B cell (primary cell): ENCODE results near the gene LCN9.

Experiments
- EZH2 ChIP-seq: IDR thresholded peaks from 2 replicates; pipeline ENCODE4 v1.6.1; 2012; ENCODE audit warnings: borderline replicate concordance, low read depth, mild to moderate bottlenecking, moderate library complexity, low read length; ENCODE audit not compliant: insufficient read depth, poor library complexity, severe bottlenecking
- TF ChIP-seq, protein P1 (sequence below): fragments of 200-600 bp; IDR thresholded peaks from one replicate; pipeline ENCODE4 v1.8.0; 2022; ENCODE audit warnings: antibody characterized with exemption, mild to moderate bottlenecking

DNA sequence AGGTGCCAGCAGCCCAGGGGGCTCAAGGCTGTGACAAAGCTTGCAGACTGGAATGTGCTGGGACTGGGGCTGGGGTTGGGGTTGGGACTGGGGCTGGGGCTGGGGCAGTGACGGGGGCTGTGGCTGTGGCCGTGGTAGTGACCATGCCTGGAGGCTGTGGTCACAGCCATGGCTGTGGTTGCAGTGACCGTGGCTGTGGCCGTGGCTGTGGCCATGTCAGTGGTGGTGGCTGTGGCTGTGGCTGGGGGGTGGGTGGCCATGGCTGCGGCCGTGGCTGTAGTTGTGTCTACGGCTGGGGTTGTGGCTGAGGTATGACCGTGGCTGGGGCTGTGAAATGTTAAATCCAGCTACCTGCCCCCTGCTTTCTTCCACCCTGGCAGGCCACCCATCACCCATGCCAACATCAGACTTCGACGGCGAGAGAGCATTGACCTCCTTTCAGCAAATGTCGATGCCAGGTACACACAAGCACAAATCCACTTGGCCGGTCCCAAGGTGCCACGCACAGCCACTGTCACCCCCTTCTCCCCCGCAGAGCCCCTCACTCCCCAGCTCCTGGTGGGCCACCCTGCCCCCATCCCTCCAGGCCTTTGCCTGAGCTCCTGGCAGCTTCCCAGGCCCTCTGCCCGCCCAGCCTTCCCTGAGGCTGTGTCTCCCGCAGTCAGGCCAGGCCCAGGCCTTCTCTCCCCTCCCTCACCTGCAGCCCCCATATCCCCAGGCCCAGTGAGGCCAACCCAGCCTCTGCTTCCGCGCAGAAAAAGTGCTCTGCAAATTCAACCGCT is 15.3 kb downstream of the LCN9 start:
- TF ChIP-seq, protein P1, sequence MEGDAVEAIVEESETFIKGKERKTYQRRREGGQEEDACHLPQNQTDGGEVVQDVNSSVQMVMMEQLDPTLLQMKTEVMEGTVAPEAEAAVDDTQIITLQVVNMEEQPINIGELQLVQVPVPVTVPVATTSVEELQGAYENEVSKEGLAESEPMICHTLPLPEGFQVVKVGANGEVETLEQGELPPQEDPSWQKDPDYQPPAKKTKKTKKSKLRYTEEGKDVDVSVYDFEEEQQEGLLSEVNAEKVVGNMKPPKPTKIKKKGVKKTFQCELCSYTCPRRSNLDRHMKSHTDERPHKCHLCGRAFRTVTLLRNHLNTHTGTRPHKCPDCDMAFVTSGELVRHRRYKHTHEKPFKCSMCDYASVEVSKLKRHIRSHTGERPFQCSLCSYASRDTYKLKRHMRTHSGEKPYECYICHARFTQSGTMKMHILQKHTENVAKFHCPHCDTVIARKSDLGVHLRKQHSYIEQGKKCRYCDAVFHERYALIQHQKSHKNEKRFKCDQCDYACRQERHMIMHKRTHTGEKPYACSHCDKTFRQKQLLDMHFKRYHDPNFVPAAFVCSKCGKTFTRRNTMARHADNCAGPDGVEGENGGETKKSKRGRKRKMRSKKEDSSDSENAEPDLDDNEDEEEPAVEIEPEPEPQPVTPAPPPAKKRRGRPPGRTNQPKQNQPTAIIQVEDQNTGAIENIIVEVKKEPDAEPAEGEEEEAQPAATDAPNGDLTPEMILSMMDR: no peak
- TF ChIP-seq EZH2: no peak
